PFSK-1 (cell line): ENCODE data around the gene TMEM38B.

Source experiments
- FOXP2 ChIP-seq: optimal IDR thresholded peaks from 2 replicates; pipeline ENCODE3; 2011; ENCODE audit warnings: borderline replicate concordance, control low read depth, inconsistent platforms; ENCODE audit not compliant: insufficient read depth; ENCODE audit errors: extremely low read length, extremely low read depth
- POLR2AphosphoS5 ChIP-seq: IDR thresholded peaks from 2 replicates; pipeline ENCODE4 v1.6.1; 2012; ENCODE audit warnings: low read depth, mild to moderate bottlenecking, control low read depth, low read length, moderate library complexity
- REST ChIP-seq, 2 experiments: IDR thresholded peaks; 2 replicates each; pipeline versions ENCODE4 v1.6.1 to v1.8.0; 2011 to 2012; ENCODE audit warnings: low read depth in 2 of 2, low read length in 2 of 2, control low read depth in 1 of 2, inconsistent platforms in 1 of 2, mild to moderate bottlenecking in 1 of 2, moderate library complexity in 1 of 2; ENCODE audit not compliant: insufficient read depth in 1 of 2
- SIN3A ChIP-seq: IDR thresholded peaks from 2 replicates; pipeline ENCODE4 v1.6.1; 2012; ENCODE audit warnings: mild to moderate bottlenecking, low read length, moderate library complexity, borderline replicate concordance; ENCODE audit not compliant: insufficient read depth
- TAF1 ChIP-seq: IDR thresholded peaks from 2 replicates; pipeline ENCODE4 v1.6.1; 2012; ENCODE audit warnings: low read length, control low read depth, borderline replicate concordance; ENCODE audit not compliant: insufficient read depth

Gene TMEM38B

GRCh38 chr9:105735366-105735765, 41.0 kb downstream of the TMEM38B start:
- TF ChIP-seq REST (IDR thresholded peaks at IDR 0.05; ENCODE audit: insufficient read depth in 1 of 2, low read depth in 2 of 2, low read length in 2 of 2) (no peak), FOXP2 (no peak), SIN3A (no peak), POLR2AphosphoS5 (no peak), TAF1 (no peak)

- no peak for TF ChIP-seq REST (IDR thresholded peaks at IDR 0.05; ENCODE audit: insufficient read depth in 1 of 2, low read depth in 2 of 2, low read length in 2 of 2)
- no peak for TF ChIP-seq POLR2AphosphoS5
- no peak for TF ChIP-seq TAF1
- no peak for TF ChIP-seq FOXP2
- TF ChIP-seq SIN3A, result no peak
Observed at GRCh38 chr9:105737205-105737604, 42.9 kb downstream of the TMEM38B start.

- no peak for TF ChIP-seq SIN3A
- no peak for TF ChIP-seq REST (IDR thresholded peaks at IDR 0.05; ENCODE audit: insufficient read depth in 1 of 2, low read depth in 2 of 2, low read length in 2 of 2)
- no peak for TF ChIP-seq POLR2AphosphoS5
- no peak for TF ChIP-seq FOXP2
- TF ChIP-seq TAF1, result no peak
Observed at GRCh38 chr9:105742088-105742487, 47.7 kb downstream of the TMEM38B start.

- no peak for TF ChIP-seq FOXP2
- no peak for TF ChIP-seq POLR2AphosphoS5
- no peak for TF ChIP-seq TAF1
- no peak for TF ChIP-seq SIN3A
- TF ChIP-seq REST (IDR thresholded peaks at IDR 0.05; ENCODE audit: insufficient read depth in 1 of 2, low read depth in 2 of 2, low read length in 2 of 2), result no peak
Observed at GRCh38 chr9:105751761-105752160, 57.4 kb downstream of the TMEM38B start.

GRCh38 chr9:105757496-105758251, 63.3 kb downstream of the TMEM38B start:
- TF ChIP-seq TAF1, result no peak
- TF ChIP-seq FOXP2, result no peak
- no peak for TF ChIP-seq POLR2AphosphoS5
